ENCODE data around the gene P4HB.
A peak's percentile ranks its signal among the peaks of the same experiment; 100 is the strongest.

The P4HB gene

DNA sequence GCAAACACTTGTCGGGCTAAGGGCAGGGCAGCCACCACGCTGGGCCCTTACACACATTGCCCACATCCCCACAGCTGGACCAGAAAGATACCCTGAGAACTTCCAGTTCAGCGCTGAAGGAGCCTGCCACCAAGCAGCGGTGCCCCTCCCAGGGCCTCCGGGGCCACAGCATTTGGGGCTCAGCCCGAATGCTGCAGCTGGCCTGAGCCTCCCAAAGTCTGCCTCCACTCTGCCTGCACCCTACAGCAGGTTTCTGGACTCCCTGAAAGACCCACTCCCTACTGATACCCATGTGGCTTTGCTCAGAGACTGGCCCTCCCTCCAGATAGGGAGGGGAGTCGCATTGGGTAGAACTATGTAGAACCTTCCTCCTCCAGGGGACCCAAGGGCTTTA, 28.8 kb downstream of the P4HB start:
- peak; percentile 54 for DNase-seq (ENCODE audit: low read depth)

DNA sequence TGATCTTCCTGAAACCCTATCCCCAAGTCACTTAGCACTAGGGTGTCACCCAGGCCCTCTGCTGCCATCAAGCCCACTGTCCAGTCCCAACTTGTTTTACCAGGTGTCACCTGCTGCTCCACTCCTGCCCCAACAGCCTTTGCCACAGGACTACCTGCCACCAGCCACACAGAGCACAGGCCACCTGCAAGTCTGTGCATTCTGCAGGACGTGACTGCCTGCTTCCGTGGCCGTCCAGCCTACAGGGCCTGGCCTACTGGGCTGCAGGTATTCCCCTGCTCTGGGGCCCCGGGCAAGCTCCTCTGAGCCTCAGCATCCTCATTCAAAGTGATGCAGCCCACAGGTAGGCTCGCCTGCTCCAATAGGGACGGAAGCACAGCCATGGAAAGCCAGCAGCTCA, 30.5 kb downstream of the P4HB start:
- DNase-seq (ENCODE audit: low read depth): no peak

DNA sequence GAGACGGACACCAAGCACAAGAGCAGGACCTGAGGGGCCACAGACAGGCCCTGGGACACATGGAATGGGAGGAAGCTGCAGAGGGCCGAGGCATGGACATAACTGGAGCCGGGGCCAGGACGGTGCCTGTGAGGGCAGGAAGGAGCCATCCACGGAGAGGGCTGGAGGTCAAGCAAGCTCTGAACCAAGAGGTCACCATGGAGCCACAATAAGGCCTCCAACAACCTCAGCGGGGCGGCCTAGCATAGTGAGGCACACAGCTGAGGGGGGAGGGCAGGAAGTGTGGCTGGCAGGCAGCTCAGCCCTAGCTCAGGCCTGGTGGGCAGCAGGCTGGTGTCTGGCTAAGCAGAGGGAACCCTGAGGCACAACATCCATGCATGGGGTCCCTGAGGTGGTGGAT, 31.7 kb downstream of the P4HB start:
- DNase-seq (ENCODE audit: low read depth): no peak

DNA sequence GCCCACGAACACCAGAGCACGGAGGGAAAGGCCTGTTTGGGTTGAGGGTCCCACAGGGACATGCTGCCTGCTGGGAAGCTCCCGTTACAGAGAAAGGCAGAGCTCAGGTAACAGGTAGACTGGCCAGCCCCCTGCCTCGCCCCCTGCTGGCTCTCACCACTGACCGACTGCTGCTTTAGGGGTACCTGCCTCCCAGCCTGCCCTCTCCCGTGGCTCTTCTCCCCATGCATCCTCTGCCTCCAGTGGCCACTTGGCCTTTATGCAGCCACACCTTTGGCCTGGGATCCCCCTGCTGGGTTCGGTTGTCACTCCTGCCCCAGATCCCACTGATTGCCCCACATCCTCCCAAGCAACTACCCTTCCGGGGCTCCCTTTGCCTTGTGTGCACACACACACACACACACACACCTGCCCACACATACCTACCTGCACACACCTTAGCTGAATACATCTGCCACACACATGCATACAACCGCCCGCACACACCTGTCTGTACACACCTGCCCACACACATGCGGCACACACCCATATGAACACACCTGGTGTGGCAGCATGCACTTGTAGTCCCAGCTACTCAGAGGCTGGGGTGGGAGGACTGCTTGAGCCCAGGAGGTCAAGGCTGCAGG, 34.4 kb downstream of the P4HB start:
- no peak for DNase-seq (ENCODE audit: low read depth)

DNA sequence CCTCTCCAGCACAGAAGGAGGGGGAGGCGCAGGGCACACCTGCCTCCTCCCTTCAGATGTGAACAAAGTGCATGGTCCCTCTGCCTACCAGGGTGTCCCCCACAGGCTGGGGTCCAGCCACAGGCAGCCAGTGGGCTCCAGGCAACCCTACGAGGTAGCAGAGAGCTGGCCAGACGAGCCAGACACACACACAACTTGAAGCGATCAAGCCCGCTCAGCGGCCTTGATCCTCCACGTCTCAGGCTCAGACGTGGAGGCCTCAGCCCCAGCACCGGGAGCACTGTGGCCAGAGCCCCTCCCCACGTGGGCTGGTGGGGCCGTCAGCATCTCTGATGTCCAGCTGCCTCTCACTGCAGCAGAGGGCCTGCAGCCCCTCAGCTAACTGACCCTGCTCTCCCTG, 35.7 kb downstream of the P4HB start:
- no peak for DNase-seq (ENCODE audit: low read depth)

DNA sequence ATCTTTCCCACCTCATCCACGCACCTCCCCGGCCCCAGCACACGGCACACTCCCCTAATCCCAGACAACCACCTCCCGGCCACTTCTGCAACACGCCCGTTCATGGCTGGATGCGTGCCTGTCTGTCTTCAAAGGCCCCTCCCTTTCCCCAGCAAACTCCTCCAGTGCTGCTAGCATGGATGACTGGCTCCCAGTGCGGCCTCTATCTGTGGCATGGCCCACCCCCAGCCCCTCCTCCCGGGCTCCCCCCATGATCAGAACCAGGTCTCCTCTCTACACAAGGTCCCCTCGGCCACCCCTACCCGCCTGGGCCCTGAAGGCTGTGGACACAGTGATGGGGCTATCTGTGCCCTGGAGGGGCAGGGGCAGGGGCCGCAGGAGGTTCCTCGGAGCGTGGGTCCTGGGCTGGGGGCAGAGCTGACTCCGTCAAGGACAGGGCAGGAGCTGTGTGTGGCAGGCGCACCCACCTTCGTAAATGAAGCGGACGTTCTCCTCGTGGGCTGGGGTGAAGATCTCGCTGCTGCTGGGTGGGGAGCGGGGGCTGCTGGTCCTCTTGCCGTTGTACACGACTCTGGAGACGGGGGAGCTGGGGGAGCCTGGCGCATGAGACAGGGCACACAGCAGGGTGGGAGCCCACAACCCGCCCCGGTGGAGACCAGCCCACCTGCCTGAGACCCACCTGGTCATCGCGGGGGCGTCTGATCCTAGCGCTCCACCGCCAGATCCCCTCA, 36.4 kb downstream of the P4HB start:
- DNase-seq (ENCODE audit: low read depth): no peak

DNA sequence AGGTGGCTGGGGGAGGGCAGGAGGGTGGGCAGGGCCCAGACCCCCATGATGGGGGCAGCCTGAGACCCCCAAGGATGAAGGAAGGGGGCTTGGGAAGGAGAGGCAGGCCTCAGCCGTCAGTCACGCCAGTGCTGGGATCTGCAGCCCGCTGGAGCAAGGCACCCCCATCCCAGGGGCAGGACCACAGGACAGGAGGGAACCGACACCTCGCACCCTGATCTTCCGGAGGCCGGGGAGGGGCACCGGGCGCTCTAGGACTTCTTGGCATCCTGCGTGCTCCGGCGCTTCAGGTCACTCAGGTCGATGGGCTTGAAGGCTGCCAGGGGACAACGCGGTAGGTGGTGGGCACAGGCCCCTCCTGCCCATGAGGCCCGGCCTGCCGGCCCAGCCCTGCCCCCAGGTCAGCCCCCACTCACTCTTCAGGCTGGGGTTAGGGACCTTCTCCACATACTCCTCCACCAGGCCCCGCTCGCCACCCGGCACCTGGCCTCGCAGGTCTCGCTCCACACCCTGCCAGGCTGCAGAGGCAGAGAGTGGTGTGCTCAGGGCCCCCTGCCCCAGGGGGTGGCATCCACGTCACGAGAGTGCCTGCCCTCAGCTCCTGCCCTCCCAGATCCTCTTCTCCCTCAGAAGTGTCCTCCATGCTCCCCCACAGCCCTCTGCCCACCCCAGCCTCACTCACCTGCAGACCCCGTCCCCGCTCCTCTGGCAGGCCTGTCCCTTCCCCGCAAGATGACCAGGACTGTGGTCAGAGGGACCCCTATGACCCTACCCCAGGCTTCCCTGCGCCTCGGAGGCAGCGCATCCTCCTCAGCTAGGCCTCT, 37.1 kb downstream of the P4HB start:
- DNase-seq (ENCODE audit: low read depth): no peak

DNA sequence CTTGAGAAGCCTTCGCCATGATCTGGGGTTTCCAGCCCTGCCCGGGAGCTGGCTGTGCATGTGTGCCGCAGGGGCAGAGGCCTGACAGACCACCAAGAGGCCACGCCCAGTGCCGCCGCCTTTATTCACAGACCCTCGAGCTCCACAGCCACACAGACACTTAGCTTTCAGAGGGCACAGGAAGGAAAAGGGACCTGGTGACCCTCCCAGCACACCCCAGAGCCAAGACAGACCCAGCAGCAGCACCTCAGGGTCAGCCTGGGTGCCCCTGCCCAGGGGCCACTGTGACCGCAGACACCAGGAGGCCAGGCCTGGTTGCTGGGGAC, 38.1 kb downstream of the P4HB start:
- no peak for DNase-seq (ENCODE audit: low read depth)

DNA sequence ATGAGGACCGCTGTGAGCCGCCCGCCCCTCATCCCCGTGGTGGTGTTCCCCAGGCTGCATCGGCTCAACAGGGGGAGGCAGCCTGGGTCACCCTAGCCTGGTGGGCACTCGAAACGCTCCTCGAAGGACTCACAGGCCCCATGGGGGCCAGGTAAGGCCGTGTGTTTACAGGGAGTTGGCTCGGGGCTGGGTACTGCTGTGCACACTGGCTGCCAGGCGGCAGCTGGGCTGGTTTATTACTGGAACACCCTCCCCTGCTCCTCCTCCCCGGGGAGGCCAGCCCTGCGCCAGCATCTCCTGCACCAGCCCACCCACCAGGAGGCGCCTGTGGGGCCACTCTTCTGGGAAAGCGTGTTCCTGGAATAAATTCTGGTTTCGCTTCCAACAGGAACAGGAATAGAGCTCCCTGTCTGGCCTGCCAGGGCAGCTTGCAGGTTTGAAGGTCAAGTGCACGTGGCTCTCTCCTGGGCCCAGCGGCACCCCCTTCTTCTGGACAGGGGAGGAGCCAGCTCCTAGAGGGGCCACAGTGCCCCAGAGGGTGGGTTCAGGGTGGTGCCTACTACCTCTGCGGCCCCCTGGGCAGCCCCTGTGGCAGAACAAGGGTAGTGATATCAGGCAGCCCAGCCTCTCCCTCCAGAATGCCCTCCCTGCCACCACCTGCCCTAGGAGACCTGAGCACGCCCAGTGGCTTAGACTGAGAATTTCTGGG, 38.6 kb downstream of the P4HB start:
- DNase-seq (ENCODE audit: low read depth): peak; percentile 70

DNA sequence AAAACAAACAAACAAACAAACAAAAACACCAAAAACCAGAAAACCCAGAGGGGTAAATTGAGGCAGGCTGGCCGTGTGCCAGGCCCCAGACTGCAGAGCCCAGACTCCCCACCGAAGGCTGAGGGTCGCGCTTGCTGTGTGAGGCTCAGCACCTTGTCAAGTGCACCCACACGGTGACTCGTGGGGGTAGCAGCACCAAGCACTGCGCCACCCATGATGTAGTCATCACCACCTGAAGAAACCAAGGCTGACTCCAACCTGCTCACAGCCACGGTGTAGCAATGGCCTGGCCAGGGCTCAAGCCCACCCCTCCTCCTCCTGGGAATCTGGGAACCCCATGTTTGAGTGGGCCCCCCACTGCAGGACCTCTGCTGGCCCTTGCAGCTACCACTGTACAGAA, 39.2 kb downstream of the P4HB start:
- no peak for DNase-seq (ENCODE audit: low read depth)

DNA sequence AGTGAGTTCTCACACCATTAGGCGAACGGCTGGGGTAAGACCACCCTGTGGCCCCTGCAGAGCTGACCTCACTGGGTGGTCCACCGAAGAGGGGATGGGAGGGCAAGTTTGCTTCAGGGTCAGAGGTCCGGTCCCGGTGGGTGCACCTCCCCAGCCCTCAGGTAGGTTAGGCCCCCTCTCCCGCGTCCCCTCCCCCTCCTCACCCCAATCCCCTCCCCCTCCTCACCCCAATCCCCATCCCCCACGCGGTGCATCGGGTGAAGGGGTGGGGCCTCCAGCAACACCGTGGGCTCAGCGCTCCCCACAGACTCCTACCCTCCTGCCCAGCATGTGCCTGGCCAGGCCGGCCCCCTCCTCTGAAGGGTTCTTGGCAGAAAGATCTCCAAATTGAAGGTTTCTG, 40.6 kb downstream of the P4HB start:
- DNase-seq (ENCODE audit: low read depth): no peak

DNA sequence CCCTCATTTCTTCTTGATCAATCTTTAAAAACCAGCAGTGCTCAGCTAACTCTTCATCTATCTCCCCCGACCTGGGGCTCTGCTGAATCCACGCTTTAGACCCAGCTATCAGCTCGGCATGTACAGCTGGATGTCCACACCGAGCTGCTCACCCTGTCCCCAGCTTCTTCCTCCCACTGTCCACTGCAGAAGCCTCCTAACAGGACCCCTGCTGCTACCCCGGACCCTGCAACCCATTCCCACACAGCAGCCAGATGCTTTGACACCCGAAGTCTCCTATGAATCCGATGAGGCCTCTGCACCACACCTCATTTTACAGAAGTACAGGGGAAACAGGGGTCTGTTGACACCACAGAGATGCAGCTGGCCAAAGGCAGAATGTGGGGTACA, 42.6 kb downstream of the P4HB start:
- DNase-seq (ENCODE audit: low read depth): no peak

DNA sequence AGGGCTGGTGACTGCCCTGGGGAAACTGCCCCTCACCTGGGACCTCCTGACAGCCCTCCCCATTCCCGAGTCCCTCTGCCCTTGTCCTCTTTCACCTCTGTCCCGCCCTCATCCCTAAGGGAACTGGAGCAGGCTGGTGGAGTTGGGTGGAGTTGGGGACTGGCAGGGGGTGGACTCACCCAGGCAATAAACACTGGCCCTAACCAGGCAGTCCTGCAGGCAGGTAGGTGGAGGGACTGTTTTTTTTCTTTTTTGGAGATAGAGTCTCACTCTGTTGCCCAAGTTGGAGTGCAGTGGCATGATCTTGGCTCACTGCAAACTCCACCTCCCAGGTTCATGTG, 44.7 kb downstream of the P4HB start:
- no peak for DNase-seq (ENCODE audit: low read depth)

DNA sequence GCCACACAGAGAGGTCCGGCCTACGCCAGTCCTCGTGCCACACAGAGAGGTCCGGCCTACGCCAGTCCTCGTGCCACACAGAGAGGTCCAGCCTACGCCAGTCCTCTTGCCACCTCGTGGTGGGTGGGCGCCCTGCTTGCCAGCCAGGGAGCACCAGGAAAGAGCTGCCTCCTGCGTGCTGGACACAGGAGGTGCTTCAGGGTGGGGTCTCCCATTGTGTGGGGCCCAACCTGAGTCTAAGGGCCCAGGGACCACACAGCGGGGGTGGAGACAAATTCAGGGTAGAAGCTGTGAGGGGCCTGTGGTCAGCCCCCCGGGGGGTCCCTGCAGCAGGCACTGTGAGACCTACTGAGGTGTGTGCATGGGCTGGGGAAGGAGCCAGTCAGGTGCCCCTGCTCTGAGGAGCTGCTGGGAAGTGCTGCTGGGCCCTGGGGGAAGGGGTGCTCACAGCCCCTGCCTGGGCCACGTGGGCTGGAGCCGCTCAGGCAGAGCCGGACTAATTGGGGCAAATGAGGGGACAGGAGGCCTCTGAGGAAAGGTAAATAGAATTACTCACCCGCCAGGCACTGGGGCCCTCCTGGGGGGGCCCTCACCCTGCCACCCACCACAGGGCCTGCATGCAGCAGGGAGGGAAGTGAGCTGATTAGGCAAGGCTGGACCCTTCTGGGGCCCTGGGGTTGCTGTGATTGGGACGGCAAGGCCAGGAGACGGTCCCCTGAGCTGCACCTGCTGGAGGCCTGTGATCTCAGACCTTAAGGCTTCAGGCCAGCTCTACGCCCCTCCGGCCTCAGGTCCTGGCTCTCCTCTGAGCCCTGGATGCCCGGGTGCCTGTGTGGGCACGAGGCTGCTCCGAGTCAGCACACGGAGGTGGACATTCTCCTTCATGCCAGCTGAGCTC, 45.3 kb downstream of the P4HB start:
- DNase-seq (ENCODE audit: low read depth): no peak

DNA sequence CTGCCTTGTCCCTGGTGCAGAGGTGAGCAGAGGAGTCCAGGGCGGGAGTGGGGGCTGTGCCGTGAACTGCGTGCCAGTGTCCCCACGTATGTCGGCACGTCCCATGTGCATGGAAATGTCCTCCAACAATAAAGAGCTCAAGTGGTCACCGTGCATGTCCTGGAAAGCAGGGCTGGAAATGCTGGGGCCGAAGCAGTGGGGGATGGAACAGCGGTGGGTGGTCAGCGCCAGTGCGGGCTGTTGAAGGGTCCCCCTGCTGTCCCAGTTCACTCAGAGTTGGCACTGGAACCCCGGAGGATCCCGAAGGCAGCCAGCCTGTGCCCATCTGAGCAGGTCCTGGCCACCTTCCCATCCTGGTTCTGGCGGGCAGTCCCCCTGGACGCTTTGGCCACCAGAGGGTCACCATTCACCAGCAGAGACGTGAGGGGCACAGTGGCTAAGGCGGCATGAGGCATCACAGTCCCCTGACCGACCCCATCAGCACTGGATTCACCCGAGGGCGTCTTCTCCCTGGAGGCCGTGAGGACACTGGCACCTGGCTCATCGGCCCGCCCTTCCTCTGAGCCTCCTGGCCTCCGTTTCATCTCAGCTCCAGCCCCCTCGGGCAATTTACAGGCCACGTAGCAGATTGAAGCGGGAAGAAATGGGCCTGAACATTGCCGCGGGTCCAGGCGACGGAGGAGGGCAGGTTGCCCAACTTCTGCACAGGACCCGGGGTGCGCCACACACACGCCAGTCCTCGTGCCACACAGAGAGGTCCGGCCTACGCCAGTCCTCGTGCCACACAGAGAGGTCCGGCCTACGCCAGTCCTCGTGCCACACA, 46.3 kb downstream of the P4HB start:
- DNase-seq (ENCODE audit: low read depth): no peak

DNA sequence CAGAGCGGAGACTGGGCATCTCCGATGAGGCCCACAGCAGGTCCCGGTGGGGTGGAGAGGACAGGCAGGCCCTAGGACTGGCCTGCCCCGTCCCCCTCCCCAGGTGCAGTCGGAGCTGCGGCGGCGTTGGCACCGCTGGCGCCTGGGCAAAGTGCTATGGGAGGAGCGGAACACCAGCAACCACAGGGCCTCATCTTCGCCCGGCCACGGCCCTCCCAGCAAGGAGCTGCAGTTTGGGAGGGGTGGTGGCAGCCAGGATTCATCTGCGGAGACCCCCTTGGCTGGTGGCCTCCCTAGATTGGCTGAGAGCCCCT, 47.0 kb downstream of the P4HB start:
- DNase-seq (ENCODE audit: low read depth): no peak

DNA sequence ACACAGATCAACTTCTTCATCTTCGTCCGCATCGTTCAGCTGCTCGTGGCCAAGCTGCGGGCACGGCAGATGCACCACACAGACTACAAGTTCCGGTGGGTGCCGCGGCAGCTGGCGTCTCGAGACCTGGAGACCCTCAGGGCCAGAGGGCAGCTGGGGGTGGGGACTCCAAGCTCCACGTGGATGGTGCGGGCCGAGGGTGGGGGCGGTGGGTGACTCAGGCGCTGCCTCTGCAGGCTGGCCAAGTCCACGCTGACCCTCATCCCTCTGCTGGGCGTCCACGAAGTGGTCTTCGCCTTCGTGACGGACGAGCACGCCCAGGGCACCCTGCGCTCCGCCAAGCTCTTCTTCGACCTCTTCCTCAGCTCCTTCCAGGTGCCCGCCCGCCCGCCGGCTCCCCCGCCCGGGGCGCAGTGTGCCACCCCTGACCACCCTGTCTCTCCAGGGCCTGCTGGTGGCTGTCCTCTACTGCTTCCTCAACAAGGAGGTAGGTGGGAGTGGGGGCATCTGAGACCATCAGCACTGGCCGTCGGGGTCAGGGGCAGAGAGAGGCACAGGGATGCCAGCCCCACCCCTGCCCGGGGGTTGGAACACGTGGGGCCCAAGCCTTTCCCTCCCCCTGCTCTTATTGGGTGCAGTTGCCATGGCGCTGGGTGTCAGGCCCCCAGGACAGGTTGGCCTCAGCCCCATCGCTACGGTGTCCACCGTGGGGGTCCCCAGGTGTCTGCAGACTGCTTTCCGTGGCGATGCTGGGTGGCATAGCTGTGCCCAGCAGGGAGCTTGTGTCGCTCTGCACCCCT, 47.6 kb downstream of the P4HB start:
- no peak for DNase-seq (ENCODE audit: low read depth)

DNA sequence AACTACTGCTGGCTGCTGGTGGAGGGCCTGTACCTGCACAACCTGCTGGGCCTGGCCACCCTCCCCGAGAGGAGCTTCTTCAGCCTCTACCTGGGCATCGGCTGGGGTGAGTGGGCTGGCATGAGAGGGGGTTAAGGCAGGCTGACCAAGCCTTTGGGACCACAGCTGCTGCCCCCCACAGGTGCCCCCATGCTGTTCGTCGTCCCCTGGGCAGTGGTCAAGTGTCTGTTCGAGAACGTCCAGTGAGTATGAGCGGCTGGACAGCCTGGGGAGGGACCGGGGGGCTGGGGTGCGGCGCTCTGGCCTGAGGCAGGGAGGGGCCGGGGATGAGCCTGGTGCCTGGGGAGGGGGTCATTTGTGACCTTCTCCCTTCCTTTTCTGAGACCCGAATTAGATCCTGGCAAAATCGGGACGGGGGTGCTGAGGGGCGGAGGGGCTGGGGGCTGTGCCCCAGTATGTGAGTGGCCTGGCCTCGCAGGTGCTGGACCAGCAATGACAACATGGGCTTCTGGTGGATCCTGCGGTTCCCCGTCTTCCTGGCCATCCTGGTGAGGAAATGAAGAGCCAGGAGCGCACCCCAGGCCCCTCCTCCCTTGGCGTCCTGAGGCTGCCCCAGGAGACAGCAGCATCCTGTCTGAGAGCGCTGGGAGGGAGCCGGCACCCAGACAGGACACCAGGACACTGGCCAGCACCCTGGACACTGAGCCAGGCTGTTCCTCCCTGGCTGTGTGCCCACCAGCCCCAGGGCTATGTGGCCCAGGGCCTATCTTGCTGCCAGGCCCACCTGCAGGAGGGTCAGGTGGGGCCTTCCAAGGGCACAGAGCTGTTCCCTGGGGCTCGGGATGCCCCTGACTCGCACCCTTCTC, 48.4 kb downstream of the P4HB start:
- no peak for DNase-seq (ENCODE audit: low read depth)
